HepG2 (cell line): Measurements from ENCODE around the gene FAM120B. TPM values are rescaled to one million over a fixed set of nuclear protein-coding genes. Genes with fewer than 3 reads are reported as not detected.
A peak's percentile ranks its signal among the peaks of the same experiment; 100 is the strongest.

Source experiments
- ASH2L ChIP-seq: fragments of 300-600, 200-600 bp; sonication (generic); IDR thresholded peaks from 2 replicates; pipeline ENCODE4 v1.7.0; 2017; ENCODE audit warnings: low read depth, mild to moderate bottlenecking, moderate library complexity, mixed read lengths, low read length; ENCODE audit not compliant: insufficient read length
- NCOR1 ChIP-seq: fragments of 200-600 bp; sonication (generic); IDR thresholded peaks from 2 replicates; pipeline ENCODE4 v1.7.0; 2017; ENCODE audit warnings: antibody characterized with exemption, low read length, borderline replicate concordance
- NR2F6 ChIP-seq, 2 experiments: IDR thresholded peaks; 2 replicates each; pipeline ENCODE4 v1.6.1; 2016; ENCODE audit warnings: antibody characterized with exemption in 1 of 2, mild to moderate bottlenecking in 1 of 2
- ZNF232 ChIP-seq: sonication (generic); formaldehyde crosslinking; IDR thresholded peaks from 2 replicates; pipeline ENCODE4 v1.4.0; 2020; ENCODE audit warnings: missing genetic modification reagents, borderline replicate concordance
- ZNF264 ChIP-seq: sonication (generic); formaldehyde crosslinking; IDR thresholded peaks from 2 replicates; pipeline ENCODE4 v1.4.0; 2020; ENCODE audit warnings: missing genetic modification reagents
- polyA plus RNA-seq, 8 experiments: library from polyadenylated mRNA; depleted of rRNA in 3 of 8; stranded (reverse) in 7 of 8; unstranded in 1 of 8; fragments of >200 nt; fragmentation: Illumina TruSeq in 4 of 8; extraction: Trizol in 4 of 8; gene quantifications; 2 replicates each; pipeline versions ENCODE4 v1.2.1 to v1.2.3, GENCODE V29; 2011 to 2016; ENCODE audit warnings: low read depth in 4 of 8, missing spikeins in 1 of 8, mixed read lengths in 1 of 8; ENCODE audit not compliant: insufficient read depth in 1 of 8
- total RNA-seq, 5 experiments: library from RNA; depleted of rRNA; stranded (reverse); fragments of >200 nt; fragmentation: Illumina TruSeq; extraction: Trizol; gene quantifications; 2 replicates each; pipeline ENCODE4 v1.2.3, GENCODE V29; 2016; ENCODE audit warnings: low read depth in 1 of 5
- TF ChIP-seq, protein P1 (sequence below): sonication (generic); formaldehyde crosslinking; IDR thresholded peaks from 2 replicates; pipeline ENCODE4 v1.4.0; 2020; ENCODE audit warnings: missing genetic modification reagents, borderline replicate concordance
- TF ChIP-seq, protein P2 (sequence below): sonication (generic); formaldehyde crosslinking; IDR thresholded peaks from 2 replicates; pipeline ENCODE4 v1.4.0; 2020; ENCODE audit warnings: missing genetic modification reagents
- TF ChIP-seq, protein P3 (sequence below): sonication (generic); formaldehyde crosslinking; IDR thresholded peaks from 2 replicates; pipeline ENCODE4 v1.4.0; 2020; ENCODE audit warnings: missing genetic modification reagents
- TF ChIP-seq, protein P4 (sequence below): sonication (generic); formaldehyde crosslinking; IDR thresholded peaks from 2 replicates; pipeline ENCODE4 v1.5.0; 2020; ENCODE audit warnings: missing genetic modification reagents

Gene FAM120B
- total and polyA plus RNA-seq, 2 of the 13 experiments (the other 11 are each of a cell fraction or from before 2014, with no cell fraction given) = 9.2 to 10.7 TPM

- TF ChIP-seq, protein P1, sequence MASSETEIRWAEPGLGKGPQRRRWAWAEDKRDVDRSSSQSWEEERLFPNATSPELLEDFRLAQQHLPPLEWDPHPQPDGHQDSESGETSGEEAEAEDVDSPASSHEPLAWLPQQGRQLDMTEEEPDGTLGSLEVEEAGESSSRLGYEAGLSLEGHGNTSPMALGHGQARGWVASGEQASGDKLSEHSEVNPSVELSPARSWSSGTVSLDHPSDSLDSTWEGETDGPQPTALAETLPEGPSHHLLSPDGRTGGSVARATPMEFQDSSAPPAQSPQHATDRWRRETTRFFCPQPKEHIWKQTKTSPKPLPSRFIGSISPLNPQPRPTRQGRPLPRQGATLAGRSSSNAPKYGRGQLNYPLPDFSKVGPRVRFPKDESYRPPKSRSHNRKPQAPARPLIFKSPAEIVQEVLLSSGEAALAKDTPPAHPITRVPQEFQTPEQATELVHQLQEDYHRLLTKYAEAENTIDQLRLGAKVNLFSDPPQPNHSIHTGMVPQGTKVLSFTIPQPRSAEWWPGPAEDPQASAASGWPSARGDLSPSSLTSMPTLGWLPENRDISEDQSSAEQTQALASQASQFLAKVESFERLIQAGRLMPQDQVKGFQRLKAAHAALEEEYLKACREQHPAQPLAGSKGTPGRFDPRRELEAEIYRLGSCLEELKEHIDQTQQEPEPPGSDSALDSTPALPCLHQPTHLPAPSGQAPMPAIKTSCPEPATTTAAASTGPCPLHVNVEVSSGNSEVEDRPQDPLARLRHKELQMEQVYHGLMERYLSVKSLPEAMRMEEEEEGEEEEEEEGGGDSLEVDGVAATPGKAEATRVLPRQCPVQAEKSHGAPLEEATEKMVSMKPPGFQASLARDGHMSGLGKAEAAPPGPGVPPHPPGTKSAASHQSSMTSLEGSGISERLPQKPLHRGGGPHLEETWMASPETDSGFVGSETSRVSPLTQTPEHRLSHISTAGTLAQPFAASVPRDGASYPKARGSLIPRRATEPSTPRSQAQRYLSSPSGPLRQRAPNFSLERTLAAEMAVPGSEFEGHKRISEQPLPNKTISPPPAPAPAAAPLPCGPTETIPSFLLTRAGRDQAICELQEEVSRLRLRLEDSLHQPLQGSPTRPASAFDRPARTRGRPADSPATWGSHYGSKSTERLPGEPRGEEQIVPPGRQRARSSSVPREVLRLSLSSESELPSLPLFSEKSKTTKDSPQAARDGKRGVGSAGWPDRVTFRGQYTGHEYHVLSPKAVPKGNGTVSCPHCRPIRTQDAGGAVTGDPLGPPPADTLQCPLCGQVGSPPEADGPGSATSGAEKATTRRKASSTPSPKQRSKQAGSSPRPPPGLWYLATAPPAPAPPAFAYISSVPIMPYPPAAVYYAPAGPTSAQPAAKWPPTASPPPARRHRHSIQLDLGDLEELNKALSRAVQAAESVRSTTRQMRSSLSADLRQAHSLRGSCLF (CRISPR knock-in tag) = no peak; the same call in 1 of the 2 replicates
- TF ChIP-seq NCOR1 = no peak
- peak; percentile 42; the same call in 1 of the 2 replicates for TF ChIP-seq NR2F6 (IDR thresholded peaks at IDR 0.05)
- TF ChIP-seq NR2F6 (CRISPR knock-in tag; IDR thresholded peaks at IDR 0.05) = no peak
- 0 out of 2 replicates have a peak, but pooled peaks have one; percentile 6 for TF ChIP-seq ZNF232 (CRISPR knock-in tag)
- TF ChIP-seq, protein P2, sequence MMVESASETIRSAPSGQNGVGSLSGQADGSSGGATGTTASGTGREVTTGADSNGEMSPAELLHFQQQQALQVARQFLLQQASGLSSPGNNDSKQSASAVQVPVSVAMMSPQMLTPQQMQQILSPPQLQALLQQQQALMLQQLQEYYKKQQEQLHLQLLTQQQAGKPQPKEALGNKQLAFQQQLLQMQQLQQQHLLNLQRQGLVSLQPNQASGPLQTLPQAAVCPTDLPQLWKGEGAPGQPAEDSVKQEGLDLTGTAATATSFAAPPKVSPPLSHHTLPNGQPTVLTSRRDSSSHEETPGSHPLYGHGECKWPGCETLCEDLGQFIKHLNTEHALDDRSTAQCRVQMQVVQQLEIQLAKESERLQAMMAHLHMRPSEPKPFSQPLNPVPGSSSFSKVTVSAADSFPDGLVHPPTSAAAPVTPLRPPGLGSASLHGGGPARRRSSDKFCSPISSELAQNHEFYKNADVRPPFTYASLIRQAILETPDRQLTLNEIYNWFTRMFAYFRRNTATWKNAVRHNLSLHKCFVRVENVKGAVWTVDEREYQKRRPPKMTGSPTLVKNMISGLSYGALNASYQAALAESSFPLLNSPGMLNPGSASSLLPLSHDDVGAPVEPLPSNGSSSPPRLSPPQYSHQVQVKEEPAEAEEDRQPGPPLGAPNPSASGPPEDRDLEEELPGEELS = no peak
- 0 out of 2 replicates have a peak, but pooled peaks have one; percentile 38 for TF ChIP-seq ZNF264 (CRISPR knock-in tag)
- TF ChIP-seq ASH2L = peak; percentile 40
- TF ChIP-seq, protein P3, sequence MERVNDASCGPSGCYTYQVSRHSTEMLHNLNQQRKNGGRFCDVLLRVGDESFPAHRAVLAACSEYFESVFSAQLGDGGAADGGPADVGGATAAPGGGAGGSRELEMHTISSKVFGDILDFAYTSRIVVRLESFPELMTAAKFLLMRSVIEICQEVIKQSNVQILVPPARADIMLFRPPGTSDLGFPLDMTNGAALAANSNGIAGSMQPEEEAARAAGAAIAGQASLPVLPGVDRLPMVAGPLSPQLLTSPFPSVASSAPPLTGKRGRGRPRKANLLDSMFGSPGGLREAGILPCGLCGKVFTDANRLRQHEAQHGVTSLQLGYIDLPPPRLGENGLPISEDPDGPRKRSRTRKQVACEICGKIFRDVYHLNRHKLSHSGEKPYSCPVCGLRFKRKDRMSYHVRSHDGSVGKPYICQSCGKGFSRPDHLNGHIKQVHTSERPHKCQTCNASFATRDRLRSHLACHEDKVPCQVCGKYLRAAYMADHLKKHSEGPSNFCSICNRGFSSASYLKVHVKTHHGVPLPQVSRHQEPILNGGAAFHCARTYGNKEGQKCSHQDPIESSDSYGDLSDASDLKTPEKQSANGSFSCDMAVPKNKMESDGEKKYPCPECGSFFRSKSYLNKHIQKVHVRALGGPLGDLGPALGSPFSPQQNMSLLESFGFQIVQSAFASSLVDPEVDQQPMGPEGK (CRISPR knock-in tag) = no peak
- TF ChIP-seq, protein P4, sequence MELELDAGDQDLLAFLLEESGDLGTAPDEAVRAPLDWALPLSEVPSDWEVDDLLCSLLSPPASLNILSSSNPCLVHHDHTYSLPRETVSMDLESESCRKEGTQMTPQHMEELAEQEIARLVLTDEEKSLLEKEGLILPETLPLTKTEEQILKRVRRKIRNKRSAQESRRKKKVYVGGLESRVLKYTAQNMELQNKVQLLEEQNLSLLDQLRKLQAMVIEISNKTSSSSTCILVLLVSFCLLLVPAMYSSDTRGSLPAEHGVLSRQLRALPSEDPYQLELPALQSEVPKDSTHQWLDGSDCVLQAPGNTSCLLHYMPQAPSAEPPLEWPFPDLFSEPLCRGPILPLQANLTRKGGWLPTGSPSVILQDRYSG (CRISPR knock-in tag) = 0 out of 2 replicates have a peak, but pooled peaks have one; percentile 20
Measured at GRCh38 chr6:170307080-170307545, 555 bp downstream of the FAM120B start (continued).
